HG03103 (cell line): ENCODE data around the gene NT5C1B.
"Not testable (repeated sequence)": the region's sequence is repeated elsewhere in the genome, so short reads cannot be mapped to it uniquely, and the experiment has no call there.

ENCODE experiments used
- ATAC-seq: cut with Tn5 transposase; IDR thresholded peaks from one replicate; pipeline ENCODE4 v1.9.1; 2021; ENCODE audit warnings: low read depth; ENCODE audit not compliant: unreplicated experiment

The NT5C1B gene

DNA sequence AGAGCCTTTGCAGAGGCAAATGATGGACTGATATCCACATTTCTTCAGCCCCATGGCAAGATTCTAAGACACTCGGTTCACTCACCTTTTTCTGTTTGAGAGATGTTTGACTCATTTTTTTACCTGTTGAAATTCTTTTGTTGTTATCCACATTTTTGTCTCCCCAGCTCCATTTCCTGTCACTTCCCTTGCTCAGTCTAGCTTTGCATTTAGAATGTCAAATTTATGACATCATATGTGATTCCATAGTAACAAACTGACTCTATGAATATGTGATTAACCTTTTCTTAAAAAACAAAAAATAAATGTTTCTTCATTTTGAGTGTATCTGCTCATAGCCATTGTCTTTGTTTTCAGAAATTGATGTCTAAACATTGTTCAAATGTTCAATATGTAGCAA lies at the start of gene NT5C1B:
TSS of gene NT5C1B (minus strand) at position 216 of the 400 bp plus-strand sequence. CDS start at position 115, 101 bp downstream.
- ATAC-seq, result no peak

DNA sequence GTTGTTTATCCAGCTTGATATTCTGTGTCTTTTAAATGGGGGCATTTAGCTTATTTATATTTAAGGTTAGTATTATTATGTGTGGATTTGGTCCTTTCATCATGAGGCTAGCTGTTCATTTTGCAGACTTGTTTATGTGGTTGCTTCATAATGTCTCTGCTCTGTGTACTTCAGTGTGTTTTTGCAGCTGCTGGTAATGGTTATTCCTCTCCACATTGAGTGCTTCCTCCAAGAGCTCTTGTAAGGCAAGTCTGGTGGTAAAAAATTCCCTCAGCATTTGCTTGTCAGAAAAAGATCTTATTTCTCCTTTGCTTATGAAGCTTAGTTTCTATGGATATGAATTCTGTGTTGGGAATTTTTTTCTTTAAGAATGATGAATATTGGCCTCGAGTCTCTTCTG lies 47.8 kb upstream of the NT5C1B start:
- no peak for ATAC-seq

DNA sequence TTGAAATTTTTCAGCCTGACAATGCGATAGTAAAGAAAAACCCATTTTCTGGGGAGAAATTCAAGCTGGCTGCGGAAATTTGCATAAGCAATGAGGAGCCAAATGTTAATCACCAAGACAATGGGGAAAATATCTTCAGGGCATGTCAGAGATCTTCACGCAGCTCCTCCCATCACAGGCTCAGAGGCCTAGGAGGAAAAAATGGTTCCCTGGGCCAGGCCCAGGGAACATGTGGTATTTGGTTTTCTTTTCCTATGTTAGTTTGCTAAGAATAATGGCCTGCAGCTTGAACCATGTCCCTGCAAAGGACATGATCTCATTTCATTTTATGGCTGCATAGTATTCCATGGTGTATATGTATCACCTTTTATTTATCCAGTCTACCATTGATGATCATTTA lies 43.3 kb upstream of the NT5C1B start:
- not testable (repeated sequence) for ATAC-seq

DNA sequence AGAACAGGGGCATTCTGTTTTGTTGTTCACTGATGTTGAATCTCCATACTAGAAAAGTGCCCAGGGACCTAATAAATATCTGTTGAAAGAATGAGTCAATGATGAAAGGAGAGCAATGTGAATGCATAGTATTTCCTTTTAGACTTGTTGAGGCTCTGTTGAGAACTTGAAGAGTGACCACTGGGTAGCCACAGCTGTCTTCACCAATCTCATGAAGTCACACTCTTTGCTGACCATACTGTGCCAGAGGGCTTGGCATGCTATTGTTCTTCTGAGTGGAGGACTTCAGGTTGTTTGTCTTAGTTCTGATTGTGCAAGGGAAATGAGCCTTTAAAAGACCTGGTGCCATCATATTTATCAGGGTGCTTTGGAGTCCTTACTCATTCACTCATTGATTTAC lies 41.6 kb upstream of the NT5C1B start:
- no peak for ATAC-seq

DNA sequence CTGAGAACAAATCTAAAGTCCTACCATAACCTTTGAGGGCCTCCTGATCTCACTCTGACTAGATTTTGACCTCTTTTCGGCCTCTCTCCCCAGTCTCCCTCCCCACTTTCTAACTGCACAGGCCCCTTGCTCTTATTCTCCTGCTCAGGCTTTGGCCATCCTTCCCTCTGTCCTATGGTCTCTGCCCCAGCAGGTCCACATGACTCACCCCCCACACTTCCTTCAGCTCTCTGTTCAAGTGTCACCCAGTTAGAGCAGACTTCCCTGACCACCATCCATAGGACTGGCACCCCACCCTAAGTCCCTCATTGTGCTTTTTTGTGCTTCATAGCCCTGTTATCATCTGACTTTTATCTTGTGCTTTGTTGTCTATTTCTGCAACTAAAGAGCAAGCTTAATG lies 41.2 kb upstream of the NT5C1B start:
- ATAC-seq, result no peak

DNA sequence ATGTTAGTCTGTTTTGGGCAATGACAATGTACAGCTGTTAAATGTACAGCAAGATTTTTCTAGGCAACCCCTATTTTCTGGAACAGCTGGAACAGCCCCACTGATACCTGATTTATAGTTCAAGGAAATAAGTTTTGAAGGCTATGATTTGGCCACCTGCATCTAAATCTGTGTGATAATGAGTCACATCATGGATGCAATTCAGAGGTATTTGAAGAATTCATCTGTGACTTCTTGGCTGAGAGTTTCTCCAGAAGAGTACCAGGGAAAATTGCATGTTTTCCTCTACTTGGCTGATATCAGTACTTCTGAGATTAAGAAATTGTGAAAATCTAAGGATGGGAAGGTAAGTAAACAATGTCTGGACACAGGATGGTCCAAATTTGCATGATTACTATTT lies 40.7 kb upstream of the NT5C1B start:
- no peak for ATAC-seq

DNA sequence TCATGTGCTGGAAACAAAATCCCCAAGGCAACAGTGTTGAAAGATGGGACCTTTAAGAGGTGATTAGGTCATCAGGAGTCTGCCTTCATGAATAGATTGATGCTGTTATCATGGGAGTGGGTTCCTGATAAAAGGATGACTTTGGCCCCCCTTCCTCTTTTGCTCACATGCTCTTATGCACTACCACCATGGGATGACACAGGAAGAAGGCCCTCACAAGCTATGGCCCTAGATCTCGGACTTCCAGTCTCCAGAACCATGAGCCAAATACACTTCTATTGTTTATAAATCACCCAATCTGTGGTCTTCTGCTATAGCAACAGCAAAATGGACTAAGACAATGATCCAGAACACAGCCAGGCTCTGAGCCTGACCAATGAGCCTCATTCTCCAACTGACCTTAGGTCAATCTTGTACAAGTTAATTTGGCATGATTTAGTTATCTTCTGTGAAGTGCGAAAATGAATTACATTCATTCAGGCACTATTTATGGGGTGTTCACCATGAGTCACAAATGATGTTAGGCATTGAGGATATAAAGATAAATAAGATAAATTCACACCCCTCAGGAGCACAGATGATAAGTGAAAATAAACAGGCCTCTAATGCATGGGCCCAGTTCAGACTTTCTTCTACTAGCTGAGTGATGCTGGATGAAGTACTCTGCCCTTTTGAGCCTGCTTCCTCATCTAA lies 37.7 kb upstream of the NT5C1B start:
- no peak for ATAC-seq

DNA sequence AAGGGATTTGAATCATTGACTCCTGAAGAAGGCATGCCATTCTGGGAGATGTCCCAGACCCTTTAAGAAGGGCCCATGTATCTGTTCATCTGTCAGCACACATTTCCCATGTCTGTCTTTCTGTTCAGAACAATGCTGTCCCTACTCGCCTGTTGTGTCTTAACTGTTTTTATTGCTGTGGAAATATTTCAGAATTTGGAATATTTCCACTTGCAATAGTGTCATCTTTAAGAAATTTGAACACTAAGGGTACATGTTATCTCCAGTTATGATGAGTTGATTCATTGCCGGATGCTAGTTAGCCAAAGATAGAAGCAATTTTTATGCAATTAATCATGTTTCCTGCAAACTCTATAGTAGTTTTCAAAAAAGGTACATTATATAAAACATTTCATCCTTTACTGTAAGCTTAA lies 36.9 kb upstream of the NT5C1B start:
- no peak for ATAC-seq

DNA sequence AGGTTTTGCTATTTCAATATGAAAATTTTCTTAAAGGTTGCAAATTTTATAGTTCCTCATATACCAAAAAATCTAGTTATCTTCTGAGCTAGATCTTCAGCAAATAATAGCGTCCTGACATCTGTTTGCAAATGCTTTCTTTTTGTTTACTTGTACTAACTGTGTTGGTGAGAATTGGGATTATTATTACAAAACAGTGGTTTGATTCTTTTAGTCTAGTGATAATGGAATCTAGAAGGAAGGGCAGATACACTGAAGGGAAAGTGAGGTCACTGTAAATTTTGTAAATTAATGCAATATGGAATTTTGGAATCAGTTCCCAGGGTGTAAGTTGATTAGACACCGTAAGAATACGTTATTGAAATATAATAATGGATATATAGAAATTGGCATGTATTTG lies 36.2 kb upstream of the NT5C1B start:
- ATAC-seq, result no peak

DNA sequence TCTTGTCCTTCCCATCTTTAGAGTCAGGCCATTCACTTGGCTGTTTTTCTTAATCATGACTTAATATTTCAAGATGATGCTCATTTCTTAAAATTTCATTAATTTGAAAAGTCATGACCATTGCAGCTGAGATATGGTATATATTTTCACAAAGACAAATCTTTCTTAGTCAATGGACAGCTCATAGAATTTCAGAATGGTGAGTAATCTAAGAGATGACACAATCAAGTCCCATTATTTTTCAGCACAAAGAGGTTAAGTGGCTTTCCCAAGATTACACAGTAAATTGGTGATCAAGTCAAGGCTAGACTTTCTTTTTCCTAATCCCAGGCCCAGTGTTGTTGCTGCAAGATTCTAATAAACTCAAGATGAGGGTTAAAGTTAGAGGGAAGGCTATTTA lies 34.4 kb upstream of the NT5C1B start:
- no peak for ATAC-seq

DNA sequence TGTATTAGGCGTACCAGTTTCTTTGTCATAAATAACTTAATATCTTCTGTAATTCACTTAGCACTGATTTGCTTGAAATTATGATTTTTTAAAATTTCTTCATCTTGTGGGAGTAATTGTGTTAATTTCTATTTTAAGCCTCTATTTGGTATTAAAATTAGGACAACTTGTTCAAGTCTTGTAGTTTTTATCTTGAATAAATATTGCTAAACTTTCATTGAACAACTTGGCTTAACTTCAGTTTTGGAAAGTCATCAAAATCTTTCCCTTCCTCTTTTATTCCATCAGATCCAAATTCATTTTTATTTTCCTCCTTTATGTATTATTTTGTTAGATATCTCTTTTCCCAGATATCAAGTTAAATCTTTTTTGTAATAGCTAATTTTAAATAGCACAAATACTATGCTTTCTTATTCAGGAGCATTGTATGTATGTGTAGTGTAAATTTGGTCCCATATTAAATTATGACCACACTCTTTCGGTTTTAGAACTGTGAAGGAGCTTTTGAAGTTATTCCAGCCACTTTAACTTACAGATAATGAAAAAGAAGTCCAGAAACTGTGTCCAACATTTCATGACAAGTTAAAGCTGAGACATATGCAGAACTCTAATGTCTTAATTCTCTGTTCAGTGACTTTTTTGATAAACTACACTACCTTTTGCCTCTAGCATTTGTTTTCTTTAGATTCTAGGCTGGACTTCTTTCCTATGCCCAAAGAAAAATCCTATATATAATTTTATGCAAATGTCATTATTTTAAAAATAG lies 31.7 kb upstream of the NT5C1B start:
- ATAC-seq, result no peak

DNA sequence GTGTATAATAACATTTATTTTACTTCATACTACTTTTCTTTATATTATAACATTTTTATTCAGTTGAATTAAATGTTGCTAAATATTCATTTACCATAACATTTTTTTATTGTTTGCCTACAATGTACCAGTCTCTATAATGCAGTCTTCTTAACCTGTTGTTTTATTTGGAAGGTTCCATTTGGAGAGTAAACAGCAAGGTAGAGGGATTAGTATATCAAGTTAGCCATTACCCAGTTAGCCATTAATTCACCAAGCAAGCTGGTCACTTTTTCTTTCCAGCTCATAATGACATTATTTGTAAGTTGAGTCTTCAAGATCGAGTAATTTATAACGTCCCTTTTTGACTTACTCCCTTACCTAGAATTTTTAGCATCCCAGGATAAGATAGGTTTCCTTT lies 29.7 kb upstream of the NT5C1B start:
- ATAC-seq, result no peak

DNA sequence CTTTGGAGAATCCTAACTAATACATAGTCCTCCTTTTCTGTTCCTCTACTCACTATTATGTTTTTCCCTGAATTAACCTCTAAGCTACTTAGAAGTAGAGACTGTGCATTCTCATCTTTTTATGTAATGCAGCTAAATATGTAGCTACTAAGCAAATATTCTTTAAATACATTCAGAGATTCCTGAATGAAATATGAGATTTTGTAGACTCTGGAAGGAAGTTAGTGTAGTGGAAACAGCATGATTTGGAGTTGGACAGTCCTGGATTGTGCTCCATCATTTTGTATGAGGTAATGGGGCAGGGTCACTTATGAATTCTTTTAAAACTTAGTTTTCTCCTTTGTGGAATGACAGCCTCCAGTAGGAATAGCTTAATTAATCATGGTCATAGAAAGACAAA lies 24.7 kb upstream of the NT5C1B start:
- no peak for ATAC-seq

DNA sequence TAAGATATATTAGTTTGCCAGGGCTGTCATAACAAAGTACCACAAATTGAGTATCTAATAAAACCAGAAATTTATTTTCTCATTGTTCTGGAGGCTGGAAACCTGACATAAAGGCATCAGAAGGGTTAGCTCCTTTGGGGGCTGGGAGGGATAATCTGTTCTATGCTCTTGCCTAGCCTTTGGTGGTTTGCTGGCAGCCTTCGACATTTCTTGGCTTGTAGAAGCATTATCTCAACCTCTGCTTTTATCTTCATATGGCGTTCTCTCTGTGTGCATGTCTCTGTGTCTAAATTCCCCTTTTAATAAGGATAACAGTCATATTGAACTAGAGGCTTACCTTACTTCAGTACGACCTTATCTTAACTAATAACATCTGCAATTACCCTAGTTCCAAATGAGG lies 22.8 kb upstream of the NT5C1B start:
- no peak for ATAC-seq

DNA sequence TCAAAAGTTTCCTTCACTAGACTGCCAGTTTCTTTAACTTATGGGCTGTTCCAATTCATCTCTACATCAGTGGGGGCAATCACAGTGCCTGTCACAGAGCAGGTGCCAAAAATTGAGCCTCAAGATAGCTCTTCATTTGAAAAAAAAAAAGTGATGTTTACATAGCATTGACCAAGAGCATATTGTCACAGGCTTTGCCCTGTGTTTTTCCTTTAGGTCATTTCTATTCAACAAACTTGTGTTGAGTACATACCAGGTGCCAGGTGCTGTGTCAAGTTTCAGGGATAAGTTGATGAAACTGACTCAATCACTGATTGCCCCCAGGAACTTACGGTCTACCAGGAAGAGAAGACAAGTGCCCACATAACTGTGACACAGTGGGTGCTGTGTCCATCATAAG lies 22.2 kb upstream of the NT5C1B start:
- ATAC-seq, result no peak

DNA sequence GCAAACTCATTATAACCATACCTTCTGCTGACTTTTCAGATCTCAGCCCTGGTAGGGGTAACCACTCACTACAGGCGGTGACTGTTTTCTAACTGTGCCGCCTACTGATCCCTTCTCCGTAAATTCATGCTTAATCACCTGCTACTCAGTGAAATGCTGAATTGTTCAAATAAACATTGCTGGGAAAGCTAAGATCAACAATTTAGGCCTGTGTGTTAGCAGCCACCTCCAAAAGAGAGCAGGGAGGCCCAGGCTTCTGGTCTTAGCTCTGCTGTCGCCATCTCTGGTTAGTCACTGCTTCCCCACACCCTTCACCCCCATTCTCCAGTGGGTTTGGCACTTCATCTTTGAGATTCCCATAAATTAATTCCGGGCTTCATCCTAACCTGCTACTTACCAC lies 21.8 kb upstream of the NT5C1B start:
- no peak for ATAC-seq

DNA sequence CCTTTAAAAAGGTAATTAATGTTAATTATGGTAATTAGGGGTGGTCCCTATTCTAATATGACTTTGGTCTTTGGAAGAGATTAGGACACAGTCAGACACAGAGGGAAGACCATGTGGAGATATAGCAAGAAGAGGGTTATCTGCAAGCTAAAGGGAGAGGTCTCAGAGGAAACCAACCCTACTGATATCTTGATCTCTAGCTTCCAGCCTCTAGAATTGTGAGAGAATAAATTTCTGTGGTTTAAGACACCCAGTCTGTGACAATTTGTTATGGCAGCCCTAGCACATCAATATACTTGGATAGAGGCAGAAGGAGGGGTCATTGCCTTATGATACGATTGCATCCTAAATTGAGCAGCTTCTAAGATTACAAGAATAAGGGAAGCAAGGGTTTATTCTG lies 21.3 kb upstream of the NT5C1B start:
- no peak for ATAC-seq

DNA sequence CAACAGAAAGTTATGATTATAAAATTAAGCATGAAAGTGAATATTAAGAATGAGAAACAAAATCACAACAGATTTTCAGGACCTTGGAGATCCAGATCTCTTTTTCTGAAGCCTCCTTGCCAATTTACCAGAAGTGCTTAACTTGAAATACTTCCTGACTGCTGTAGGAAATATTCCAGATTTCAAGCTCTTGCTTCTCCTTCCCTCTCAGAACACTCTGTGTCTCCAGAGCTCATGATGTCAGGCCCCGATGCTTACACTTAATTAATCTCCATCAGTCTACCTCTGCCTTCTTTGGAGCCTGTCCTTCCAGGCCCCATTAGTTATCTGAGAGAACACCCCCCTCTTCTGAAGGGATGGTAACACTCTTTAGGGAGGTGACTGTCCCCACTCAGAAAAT lies 20.7 kb upstream of the NT5C1B start:
- no peak for ATAC-seq

DNA sequence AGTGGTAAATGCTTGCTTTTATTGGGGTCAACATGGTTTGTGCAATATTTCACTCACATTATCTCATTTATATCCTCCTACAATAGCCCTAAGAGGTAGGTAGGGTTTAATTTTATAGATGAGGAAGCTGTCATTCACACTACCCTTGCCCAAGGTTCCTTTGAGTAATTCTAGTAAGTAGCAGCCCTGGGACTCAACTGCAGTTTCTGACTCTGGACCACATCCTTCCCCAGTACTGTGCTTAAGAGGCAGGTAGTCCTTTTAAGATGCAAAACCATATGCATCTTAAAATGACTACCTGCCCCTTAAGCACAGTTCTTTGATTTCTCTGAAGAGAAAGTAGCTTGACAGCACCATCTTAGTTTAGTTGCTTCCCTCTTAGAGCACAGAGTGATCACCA lies 15.7 kb upstream of the NT5C1B start:
- ATAC-seq, result peak; percentile 53

DNA sequence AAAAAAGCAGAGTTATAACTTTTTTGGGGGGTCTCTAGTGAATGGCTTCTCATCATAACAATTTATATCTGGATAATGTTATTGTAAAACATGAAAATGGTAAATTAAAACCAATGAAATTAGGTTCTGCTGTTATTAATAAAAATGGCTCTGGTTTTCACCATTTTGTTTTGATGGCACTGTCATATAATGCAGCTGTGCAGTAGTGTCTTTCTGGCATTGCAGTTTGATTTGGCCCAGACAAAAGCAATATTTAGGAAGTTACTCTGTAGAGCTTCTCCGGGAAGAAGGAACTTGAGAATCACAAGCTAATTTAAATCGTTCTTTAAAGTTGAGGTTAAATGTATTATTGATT lies 15.1 kb upstream of the NT5C1B start:
- no peak for ATAC-seq

DNA sequence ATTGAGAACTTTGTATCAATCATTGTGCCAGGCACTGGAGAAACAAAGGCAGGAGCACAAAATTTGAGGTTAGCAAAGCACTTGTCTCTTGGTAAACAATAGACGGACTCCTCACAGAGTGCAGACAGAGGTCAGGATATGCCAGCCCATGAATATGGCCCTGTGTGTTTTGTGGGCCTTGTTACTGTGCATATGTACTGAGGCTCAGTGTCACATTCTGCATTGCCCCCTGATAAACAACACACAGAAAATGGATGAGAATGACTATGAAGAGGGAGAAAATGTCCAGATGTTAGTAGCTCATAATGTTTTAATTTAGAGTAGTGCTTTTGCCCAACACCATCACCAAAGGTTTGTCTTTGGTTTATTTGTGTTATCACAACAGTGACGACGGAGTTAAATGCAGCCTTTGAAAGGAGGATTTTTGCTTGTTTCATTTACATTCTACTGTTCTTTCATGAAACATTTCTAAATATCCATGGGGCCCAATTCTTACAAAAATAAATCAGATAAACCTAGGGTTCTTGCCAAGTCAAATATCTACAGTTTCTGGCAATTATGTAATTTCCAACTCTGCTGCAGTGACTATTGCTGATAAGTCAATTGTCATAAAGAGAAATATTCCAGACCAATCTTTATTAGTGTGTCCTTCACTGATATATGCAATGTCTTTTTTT lies 14.6 kb upstream of the NT5C1B start:
- no peak for ATAC-seq

DNA sequence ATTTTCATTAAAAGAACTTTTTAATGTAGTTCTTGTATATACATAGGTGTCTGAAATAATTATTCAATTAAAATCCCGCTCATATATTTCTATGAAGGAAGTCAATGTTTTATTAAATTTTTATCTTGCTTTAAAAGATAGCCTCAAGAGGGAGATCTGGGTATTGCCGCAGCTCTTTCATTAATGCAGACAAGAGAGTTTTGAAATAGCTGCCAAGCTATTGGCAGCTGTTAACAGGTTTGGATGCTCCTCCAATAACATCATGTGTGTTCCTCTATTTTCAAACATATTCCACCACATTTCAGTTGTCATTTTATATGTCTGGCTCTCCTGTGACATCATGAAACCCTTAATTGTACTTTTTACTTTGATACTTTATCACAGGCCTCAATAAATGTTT lies 12.9 kb upstream of the NT5C1B start:
- ATAC-seq, result no peak
